DOHH2 (cell line): ENCODE data around the gene AFMID.

Experiments
- CTCF ChIP-seq: fragments of 200-600 bp; sonication (generic); IDR thresholded peaks from one replicate; pipeline ENCODE4 v1.5.1; 2014; ENCODE audit warnings: antibody characterized with exemption, mild to moderate bottlenecking, low read depth, low read length; ENCODE audit not compliant: poor library complexity, severe bottlenecking
- EZH2phosphoT487 ChIP-seq: fragments of 200-600 bp; sonication (generic); IDR thresholded peaks from 2 replicates; pipeline ENCODE4 v1.6.1; 2017; ENCODE audit warnings: borderline replicate concordance, mild to moderate bottlenecking, antibody characterized with exemption, low read length, moderate library complexity, mixed read lengths

GRCh38 chr17:78256707-78257591, 69.8 kb downstream of the AFMID start:
- TF ChIP-seq CTCF (no peak), EZH2phosphoT487 (no peak)
